Measurements from ENCODE around the gene PPIL4. TPM values are rescaled to one million over a fixed set of nuclear protein-coding genes. Genes with fewer than 3 reads are reported as not detected.
A peak's percentile ranks its signal among the peaks of the same experiment; 100 is the strongest.

Gene PPIL4
- total and polyA plus RNA-seq, 2 of the 13 experiments (the other 11 are each of a cell fraction or from before 2014, with no cell fraction given), result 5.5 to 46.0 TPM

DNA sequence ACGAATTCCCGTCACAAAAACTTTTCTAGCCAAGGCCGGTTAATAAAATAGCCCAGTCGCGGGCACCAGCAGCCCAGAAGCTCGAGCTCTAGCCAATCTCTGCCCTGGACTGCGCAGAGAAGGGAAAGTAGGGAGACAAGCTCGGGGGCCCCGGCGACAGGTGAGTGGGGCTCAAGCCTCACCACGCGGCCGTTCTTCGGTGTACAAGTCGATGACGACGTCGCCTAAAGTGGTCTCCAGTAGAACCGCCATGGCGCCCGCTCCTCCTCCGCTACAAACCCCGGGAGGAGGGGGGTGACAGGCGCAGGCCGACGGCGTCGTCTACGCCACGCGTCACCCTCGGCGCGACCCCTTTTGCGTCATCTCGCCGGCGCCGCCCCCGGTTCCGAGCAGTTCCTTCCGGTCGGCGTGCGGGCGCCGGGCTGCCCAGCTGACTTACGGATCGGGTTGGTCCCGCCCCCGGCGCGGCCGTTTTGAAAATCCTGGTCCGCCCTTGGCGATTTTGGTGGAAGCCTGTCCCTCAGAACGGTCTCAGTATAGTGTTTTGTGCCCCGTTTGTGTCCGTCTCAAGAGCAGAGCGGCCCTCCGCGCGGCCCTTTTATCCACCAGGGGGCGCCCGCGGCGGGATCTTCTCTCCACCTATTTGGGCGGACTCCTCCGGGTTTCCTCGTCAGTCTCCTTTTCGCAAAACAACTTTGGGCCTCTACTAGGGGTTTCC, at the start of gene PPIL4 (continued):
- TF ChIP-seq HNF4G (IDR thresholded peaks at IDR 0.05; ENCODE audit: borderline replicate concordance, low read depth, low read length), result no peak
- TF ChIP-seq HNF4G (CRISPR knock-in tag; IDR thresholded peaks at IDR 0.05; ENCODE audit: borderline replicate concordance, low read depth), result peak; percentile 71; the same call in 1 of the 2 replicates
- TF ChIP-seq HNRNPL (IDR thresholded peaks at IDR 0.05; ENCODE audit: low read depth, low read length), result 0 out of 2 replicates have a peak, but pooled peaks have one; percentile 31
- no peak for TF ChIP-seq TCF12 (IDR thresholded peaks at IDR 0.05)
- TF ChIP-seq TCF12 (CRISPR knock-in tag; IDR thresholded peaks at IDR 0.05), result no peak
- TF ChIP-seq ZNF703 (CRISPR knock-in tag; IDR thresholded peaks at IDR 0.05; ENCODE audit: borderline replicate concordance), result peak; percentile 56; the same call in 1 of the 2 replicates
- TF ChIP-seq, protein P1, sequence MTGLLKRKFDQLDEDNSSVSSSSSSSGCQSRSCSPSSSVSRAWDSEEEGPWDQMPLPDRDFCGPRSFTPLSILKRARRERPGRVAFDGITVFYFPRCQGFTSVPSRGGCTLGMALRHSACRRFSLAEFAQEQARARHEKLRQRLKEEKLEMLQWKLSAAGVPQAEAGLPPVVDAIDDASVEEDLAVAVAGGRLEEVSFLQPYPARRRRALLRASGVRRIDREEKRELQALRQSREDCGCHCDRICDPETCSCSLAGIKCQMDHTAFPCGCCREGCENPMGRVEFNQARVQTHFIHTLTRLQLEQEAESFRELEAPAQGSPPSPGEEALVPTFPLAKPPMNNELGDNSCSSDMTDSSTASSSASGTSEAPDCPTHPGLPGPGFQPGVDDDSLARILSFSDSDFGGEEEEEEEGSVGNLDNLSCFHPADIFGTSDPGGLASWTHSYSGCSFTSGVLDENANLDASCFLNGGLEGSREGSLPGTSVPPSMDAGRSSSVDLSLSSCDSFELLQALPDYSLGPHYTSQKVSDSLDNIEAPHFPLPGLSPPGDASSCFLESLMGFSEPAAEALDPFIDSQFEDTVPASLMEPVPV (CRISPR knock-in tag; IDR thresholded peaks at IDR 0.05), result peak; percentile 85
- no peak for TF ChIP-seq ZNF24 (IDR thresholded peaks at IDR 0.05)
- TF ChIP-seq ESRRA (CRISPR knock-in tag; IDR thresholded peaks at IDR 0.05; ENCODE audit: low read depth), result peak; percentile 58
- peak; percentile 97 for TF ChIP-seq CBX1 (IDR thresholded peaks at IDR 0.05; ENCODE audit: low read depth)
- peak; percentile 90 for TF ChIP-seq XRCC5 (optimal IDR thresholded peaks at IDR 0.05; ENCODE audit: low read length)
- TF ChIP-seq ZNF264 (CRISPR knock-in tag; IDR thresholded peaks at IDR 0.05), result peak; percentile 68
- peak; percentile 71 for TF ChIP-seq IKZF4 (CRISPR knock-in tag; IDR thresholded peaks at IDR 0.05; ENCODE audit: borderline replicate concordance, low read depth, not compliant biosample characterization)
- TF ChIP-seq PHF21A (CRISPR knock-in tag; IDR thresholded peaks at IDR 0.05), result peak; percentile 52; the same call in 1 of the 2 replicates
- TF ChIP-seq ISX (CRISPR knock-in tag; conservative IDR thresholded peaks at IDR 0.05), result peak; percentile 45; the same call in 1 of the 2 replicates
- TF ChIP-seq POLR2AphosphoS5 (IDR thresholded peaks at IDR 0.05; ENCODE audit: low read depth, low read length), result peak; percentile 94
- peak; percentile 96 for TF ChIP-seq KDM3A (CRISPR knock-in tag; IDR thresholded peaks at IDR 0.05; ENCODE audit: low read depth)
- peak; percentile 66; the same call in 1 of the 2 replicates for TF ChIP-seq FOSL2 (CRISPR knock-in tag; IDR thresholded peaks at IDR 0.05)
- TF ChIP-seq ZNF792 (CRISPR knock-in tag; IDR thresholded peaks at IDR 0.05), result peak; percentile 84; the same call in 1 of the 2 replicates
- TF ChIP-seq WIZ (CRISPR knock-in tag; IDR thresholded peaks at IDR 0.05), result peak; percentile 92
- TF ChIP-seq NAIF1 (CRISPR knock-in tag; IDR thresholded peaks at IDR 0.05; ENCODE audit: borderline replicate concordance), result 0 out of 2 replicates have a peak, but pooled peaks have one; percentile 36
- TF ChIP-seq PHF5A (CRISPR knock-in tag; IDR thresholded peaks at IDR 0.05; ENCODE audit: low read depth, unreplicated experiment), result peak; percentile 69
- peak; percentile 85; the same call in 1 of the 2 replicates for TF ChIP-seq ZNF563 (CRISPR knock-in tag; IDR thresholded peaks at IDR 0.05)
- peak; percentile 68; the same call in 1 of the 2 replicates for TF ChIP-seq ZBTB8A (CRISPR knock-in tag; IDR thresholded peaks at IDR 0.05; ENCODE audit: borderline replicate concordance, low read depth)
- TF ChIP-seq, protein P2, sequence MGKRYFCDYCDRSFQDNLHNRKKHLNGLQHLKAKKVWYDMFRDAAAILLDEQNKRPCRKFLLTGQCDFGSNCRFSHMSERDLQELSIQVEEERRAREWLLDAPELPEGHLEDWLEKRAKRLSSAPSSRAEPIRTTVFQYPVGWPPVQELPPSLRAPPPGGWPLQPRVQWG (CRISPR knock-in tag; IDR thresholded peaks at IDR 0.05; ENCODE audit: borderline replicate concordance, low read depth), result no peak
- TF ChIP-seq MTA1 (CRISPR knock-in tag; IDR thresholded peaks at IDR 0.05; ENCODE audit: borderline replicate concordance), result peak; percentile 76; the same call in 1 of the 2 replicates
- TF ChIP-seq ZNF674 (CRISPR knock-in tag; IDR thresholded peaks at IDR 0.05; ENCODE audit: low read depth), result peak; percentile 85; the same call in 1 of the 2 replicates
- 0 out of 2 replicates have a peak, but pooled peaks have one; percentile 8 for TF ChIP-seq TCF7 (IDR thresholded peaks at IDR 0.05; ENCODE audit: low read depth)
- peak; percentile 82; the same call in 1 of the 2 replicates for TF ChIP-seq ZNF678 (CRISPR knock-in tag; IDR thresholded peaks at IDR 0.05)
- TF ChIP-seq KLF6 (CRISPR knock-in tag; IDR thresholded peaks at IDR 0.05), result peak; percentile 90; the same call in 1 of the 2 replicates
- TF ChIP-seq BRCA1 (CRISPR knock-in tag; IDR thresholded peaks at IDR 0.05), result peak; percentile 69
